Measurements from ENCODE around the gene CDCA5.

CDCA5 gene

DNA sequence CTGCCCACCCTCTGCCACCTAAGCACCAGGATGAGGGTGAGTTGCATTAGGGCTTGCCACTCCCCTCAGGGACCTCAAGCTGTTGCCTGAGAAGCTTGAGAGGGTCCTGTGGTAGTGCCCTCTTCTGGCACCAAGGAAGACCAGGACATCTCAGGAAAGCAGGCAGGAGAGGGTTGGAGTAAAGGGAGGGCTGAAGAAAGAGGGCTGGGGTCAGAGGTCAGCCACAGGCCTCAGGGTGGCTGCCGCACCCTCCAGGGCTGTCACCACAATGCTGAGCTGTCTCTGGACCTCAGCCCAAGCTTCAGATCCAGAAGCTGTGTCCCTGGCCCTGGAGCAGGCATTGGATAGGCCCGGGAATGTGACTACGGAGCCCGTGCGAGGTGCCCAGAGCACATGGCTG is 38.8 kb downstream of the CDCA5 start:
- ATAC-seq (ENCODE audit: low read depth) (no peak), DNase-seq (ENCODE audit: low spot score in 2 of 2) (no peak)
- Mint-ChIP-seq H3K27ac (no peak overlapping the region), H3K27me3 (peaks cover 2% of the 10 kb centered on the region), H3K9me3 (no peaks in the 10 kb centered on the region), H3K4me3 (no peak overlapping the region), H3K4me1 (peaks cover 16% of the 10 kb centered on the region), H3K36me3 (peaks cover 4% of the 10 kb centered on the region)

DNA sequence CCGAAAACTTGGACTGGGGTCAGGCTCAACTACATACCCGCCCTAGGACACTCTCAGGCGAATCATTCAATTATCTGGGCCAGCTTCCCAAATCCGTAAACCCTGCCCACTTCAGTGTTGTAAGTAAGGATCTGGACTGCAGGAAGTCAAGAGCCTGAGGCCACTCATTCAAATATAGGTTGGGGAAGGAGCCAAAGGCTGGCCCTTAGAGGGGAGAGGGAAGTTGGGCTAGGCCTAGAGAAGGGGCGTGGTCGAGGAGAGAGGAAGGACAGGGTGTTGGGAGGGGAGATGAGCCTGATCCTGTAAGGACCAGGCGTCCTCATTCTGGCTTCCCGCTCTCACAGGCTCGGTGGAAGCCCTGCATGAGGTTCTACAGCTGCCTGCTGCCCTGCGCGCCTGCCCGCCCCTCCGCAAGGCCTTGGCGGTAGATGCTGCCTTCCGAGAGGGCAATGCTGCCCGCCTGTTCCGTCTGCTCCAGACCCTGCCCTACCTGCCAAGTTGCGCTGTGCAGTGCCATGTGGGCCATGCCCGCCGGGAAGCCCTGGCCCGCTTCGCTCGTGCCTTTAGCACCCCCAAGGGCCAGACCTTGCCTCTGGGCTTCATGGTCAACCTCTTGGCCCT is 39.8 kb downstream of the CDCA5 start:
- H3K27ac Mint-ChIP-seq: peak overlapping the region; percentile 6
- H3K4me1 Mint-ChIP-seq: peaks cover 16% of the 10 kb centered on the region
- peaks cover 4% of the 10 kb centered on the region for H3K36me3 Mint-ChIP-seq
- DNase-seq (ENCODE audit: low spot score in 2 of 2) (no peak), ATAC-seq (ENCODE audit: low read depth) (no peak)
- H3K27me3 Mint-ChIP-seq: peaks cover 2% of the 10 kb centered on the region
- H3K9me3 Mint-ChIP-seq: no peaks in the 10 kb centered on the region
- H3K4me3 Mint-ChIP-seq: no peak overlapping the region

DNA sequence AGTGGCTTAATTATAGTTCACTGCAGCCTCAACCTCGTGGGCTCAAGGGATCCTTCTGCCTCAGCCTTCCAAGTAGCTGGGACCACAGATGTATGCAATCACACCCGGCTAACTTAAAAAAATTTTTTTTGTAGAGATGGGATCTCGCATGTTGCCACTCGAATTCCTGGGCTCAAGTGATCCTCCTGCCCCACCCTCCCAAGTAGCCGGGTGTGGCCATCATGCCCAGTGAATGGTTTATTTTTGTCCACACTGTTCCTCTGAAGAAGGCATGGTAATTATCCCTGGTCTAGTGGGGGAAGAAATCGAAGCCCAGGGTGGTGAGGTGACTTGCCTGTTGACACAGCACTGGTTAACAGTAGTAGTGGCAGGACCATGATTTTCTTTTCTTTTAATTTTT is 40.9 kb downstream of the CDCA5 start:
- no peak for ATAC-seq (ENCODE audit: low read depth)
- H3K36me3 Mint-ChIP-seq: peaks cover 4% of the 10 kb centered on the region
- no peak for DNase-seq (ENCODE audit: low spot score in 2 of 2)
- H3K27me3 Mint-ChIP-seq: peaks cover 2% of the 10 kb centered on the region
- no peak overlapping the region for H3K27ac Mint-ChIP-seq
- H3K9me3 Mint-ChIP-seq: no peaks in the 10 kb centered on the region
- peaks cover 18% of the 10 kb centered on the region for H3K4me1 Mint-ChIP-seq
- H3K4me3 Mint-ChIP-seq: peak overlapping the region; percentile 83

DNA sequence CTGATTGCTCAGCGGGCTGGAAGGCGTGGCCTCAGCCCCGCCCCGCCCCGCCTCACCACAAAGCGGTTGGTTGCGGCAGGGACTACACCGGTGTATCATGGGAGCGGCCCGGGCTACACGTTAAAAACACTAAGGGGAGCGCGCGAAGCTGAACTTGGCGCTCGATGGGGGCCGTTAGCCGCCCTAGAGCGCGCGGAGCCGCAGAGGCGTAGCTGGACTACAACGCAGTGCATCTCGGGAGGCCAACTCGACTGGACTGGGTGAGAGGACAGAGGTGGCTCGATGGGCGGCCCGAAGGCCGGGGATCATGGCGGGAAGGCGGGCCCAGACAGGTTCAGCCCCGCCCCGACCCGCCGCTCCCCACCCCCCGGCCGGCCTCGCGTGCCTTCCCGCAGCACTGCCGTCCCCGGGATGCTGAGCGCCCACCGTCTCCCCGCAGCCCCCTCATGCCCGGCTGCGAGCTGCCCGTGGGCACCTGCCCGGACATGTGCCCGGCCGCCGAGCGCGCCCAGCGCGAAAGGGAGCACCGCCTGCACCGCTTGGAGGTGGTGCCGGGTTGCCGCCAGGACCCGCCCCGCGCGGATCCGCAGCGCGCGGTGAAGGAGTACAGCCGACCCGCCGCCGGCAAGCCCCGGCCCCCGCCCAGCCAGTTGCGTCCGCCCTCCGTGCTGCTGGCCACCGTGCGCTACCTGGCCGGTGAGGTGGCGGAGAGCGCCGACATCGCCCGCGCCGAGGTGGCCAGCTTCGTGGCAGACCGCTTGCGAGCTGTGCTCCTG is 42.8 kb downstream of the CDCA5 start, which contains the start of gene SAC3D1:
SAC3D1 (plus strand) TSS at position 364 of the 776 bp plus-strand sequence; CDS start at position 447, 83 bp downstream.
- H3K4me3 Mint-ChIP-seq: peak within 1 kb of the TSS; percentile 96
- H3K27ac Mint-ChIP-seq: peak within 1 kb of the TSS; percentile 82
- H3K36me3 Mint-ChIP-seq: peaks cover 8% of the 10 kb centered on the region
- H3K9me3 Mint-ChIP-seq: no peaks in the 10 kb centered on the region
- peak; percentile 87 for ATAC-seq (ENCODE audit: low read depth)
- DNase-seq (ENCODE audit: low spot score in 2 of 2): peak; percentile 74 to 85
- H3K27me3 Mint-ChIP-seq: no peaks in the 10 kb centered on the region
- peaks cover 7% of the 10 kb centered on the region for H3K4me1 Mint-ChIP-seq

DNA sequence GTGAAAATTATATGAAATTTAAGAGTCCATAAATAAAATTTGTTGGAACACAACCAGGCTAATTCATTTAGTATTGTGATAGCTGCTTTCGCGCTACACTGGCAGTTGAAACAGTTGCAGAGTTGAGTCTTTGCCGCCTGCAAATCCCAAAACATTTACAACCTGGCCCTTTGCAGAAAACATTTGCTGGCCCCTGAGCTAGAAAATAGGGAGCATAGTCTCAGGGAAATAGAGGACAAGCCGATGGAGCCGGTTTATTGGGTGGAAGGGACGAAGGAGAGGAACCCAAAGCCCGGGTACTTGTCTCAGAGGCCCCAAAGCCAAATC is 43.4 kb downstream of the CDCA5 start:
- H3K36me3 Mint-ChIP-seq: peaks cover 8% of the 10 kb centered on the region
- H3K4me3 Mint-ChIP-seq: peak overlapping the region; percentile 96
- no peak for DNase-seq (ENCODE audit: low spot score in 2 of 2)
- ATAC-seq (ENCODE audit: low read depth): no peak
- peaks cover 7% of the 10 kb centered on the region for H3K4me1 Mint-ChIP-seq
- no peaks in the 10 kb centered on the region for H3K9me3 Mint-ChIP-seq
- H3K27me3 Mint-ChIP-seq: no peaks in the 10 kb centered on the region
- peak overlapping the region; percentile 82 for H3K27ac Mint-ChIP-seq

DNA sequence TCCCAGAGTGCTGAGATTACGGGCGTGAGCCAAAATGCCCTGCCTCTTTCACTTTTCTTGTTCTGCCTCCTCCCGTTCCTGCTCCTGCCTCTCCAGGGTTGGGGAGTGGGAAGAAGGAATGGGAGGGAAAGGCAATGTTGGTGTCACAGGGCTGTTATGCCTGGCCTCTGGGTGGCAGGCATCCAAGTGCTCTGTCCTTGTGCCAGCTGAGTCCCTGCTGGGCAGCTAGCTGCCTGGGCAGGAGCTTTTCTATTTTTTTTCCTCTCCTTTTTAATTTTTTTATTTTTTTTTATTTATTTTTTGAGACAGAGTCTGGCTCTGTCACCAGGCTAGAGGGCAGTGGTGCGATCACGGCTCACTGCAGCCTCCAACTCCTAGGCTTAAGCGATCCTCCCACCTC is 46.9 kb downstream of the CDCA5 start:
- ATAC-seq (ENCODE audit: low read depth) (no peak), DNase-seq (ENCODE audit: low spot score in 2 of 2) (no peak)
- no peak overlapping the region for H3K4me3 Mint-ChIP-seq
- H3K9me3 Mint-ChIP-seq: no peaks in the 10 kb centered on the region
- no peaks in the 10 kb centered on the region for H3K27me3 Mint-ChIP-seq
- H3K27ac Mint-ChIP-seq: no peak overlapping the region
- peaks cover 7% of the 10 kb centered on the region for H3K4me1 Mint-ChIP-seq
- H3K36me3 Mint-ChIP-seq: peaks cover 9% of the 10 kb centered on the region

DNA sequence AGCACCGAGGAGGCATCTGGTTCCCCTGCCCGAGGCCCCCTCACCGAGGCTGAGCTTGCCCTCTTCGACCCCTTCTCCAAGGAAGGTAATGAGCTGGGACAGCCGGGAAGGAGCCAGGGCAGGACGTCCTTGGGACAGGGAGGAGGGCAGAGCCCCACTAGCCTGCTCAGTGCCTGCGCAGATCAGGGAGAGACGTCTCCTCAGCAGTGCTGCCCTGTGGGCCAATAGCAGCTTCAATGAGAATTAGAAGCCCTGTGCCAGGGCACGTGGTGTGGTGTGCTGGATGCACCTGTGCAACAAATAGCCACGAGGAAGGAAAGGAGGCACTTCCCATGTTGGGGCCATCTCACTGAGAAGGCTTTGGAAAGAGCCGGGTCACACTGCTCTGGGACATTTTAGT is 48.3 kb downstream of the CDCA5 start:
- H3K9me3 Mint-ChIP-seq: no peaks in the 10 kb centered on the region
- no peak overlapping the region for H3K27ac Mint-ChIP-seq
- no peak for ATAC-seq (ENCODE audit: low read depth)
- H3K36me3 Mint-ChIP-seq: peaks cover 9% of the 10 kb centered on the region
- no peaks in the 10 kb centered on the region for H3K27me3 Mint-ChIP-seq
- no peak overlapping the region for H3K4me3 Mint-ChIP-seq
- DNase-seq (ENCODE audit: low spot score in 2 of 2): no peak
- peaks cover 4% of the 10 kb centered on the region for H3K4me1 Mint-ChIP-seq

DNA sequence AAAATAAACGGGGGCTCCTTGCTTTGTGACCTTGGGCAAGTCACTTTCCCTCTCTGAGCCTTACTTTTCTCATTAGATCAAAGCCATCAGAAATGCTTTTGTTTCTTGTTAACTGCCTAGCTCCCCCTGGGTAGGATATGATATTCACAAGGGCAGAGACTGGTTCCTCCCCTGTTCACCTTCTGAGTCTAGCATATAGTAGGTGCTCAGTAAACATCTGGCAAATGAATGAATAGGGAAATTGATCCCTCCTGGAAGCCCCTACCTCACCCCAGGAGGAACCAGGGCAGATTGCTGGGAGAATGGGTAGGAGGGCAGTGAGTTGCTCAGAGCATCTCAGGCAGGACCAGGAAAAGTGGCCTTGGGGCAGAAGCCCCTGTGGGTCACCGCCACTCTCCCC is 49.4 kb downstream of the CDCA5 start:
- no peaks in the 10 kb centered on the region for H3K27me3 Mint-ChIP-seq
- H3K9me3 Mint-ChIP-seq: no peaks in the 10 kb centered on the region
- peaks cover 9% of the 10 kb centered on the region for H3K36me3 Mint-ChIP-seq
- H3K4me3 Mint-ChIP-seq: no peak overlapping the region
- ATAC-seq (ENCODE audit: low read depth): no peak
- DNase-seq (ENCODE audit: low spot score in 2 of 2): no peak
- no peak overlapping the region for H3K27ac Mint-ChIP-seq
- H3K4me1 Mint-ChIP-seq: peaks cover 4% of the 10 kb centered on the region

DNA sequence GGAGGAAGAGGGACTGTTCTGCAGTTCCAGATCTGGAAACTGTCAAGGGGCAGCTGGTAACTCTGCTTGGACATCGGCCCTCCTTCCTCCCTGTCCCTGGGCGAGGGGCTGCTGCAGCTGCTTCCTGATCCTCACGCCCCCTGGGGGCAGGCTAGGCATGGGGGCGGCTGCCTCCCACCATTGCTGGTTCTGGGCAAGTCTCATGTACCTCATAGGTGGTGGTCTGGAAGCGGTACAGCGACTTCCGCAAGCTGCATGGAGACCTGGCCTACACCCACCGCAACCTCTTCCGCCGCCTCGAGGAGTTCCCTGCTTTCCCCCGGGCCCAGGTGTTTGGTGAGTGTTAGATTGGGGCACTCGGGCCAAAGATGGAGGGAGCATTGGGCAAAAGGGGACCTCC is 51.6 kb downstream of the CDCA5 start:
- Mint-ChIP-seq H3K4me1 (peaks cover 7% of the 10 kb centered on the region), H3K27ac (no peak overlapping the region), H3K4me3 (no peak overlapping the region), H3K27me3 (no peaks in the 10 kb centered on the region), H3K36me3 (peaks cover 7% of the 10 kb centered on the region), H3K9me3 (no peaks in the 10 kb centered on the region)
- DNase-seq (ENCODE audit: low spot score in 2 of 2) (no peak), ATAC-seq (ENCODE audit: low read depth) (no peak)

Measured in memory B cell (primary cell).